Measurements from ENCODE around the gene HS1BP3. TPM values are rescaled to one million over a fixed set of nuclear protein-coding genes. Genes with fewer than 3 reads are reported as not detected.

HS1BP3 gene
- total and polyA plus RNA-seq, 2 of the 13 experiments (the other 11 are each of a cell fraction or from before 2014, with no cell fraction given): 15.2 to 22.0 TPM

DNA sequence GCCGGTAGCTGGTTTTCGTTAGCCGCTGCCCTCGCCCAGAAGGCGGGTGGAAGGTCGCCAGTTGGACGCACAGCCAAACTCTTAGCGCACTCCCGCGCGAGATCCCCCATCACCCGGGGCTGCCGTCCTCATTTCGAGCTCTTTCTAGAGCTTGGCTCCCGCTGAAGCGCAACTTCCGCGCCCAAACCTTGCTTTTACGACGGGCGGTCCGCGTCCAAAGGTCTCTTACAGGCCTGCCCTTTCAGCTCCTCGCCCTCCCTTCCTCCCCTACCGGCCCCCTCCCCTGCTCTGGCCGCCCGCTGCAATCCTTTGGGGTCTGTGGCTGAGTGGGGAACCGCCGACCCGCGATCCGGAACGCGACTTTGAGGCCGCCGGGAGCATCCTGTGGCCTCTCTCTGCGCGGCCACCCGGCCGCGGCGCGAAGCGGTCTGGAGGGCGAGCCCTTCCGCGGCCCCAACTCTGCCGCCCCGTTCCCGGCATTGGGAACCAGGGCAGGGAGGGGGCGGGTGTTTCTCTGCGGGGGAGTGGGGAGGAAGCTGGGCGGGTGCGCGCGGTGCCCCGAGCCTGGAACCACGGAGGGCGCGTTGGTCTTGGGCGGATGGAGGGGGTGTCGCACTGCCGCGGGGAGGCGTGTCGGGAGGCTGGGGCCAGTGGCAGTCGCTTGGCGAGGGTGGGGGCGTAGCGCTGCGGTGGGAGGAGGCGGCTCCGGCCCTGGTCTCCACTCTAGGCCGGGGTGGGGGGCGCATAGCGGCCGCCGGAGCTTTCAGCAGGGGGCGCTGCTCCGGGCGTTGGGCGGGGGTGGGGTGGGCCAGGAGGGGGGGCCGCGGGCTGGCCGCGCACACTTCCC is 15.6 kb upstream of the HS1BP3 start, which contains the start of gene GDF7 (continued):
- no peak for TF ChIP-seq PPARG (CRISPR knock-in tag; conservative IDR thresholded peaks at IDR 0.05)
- TF ChIP-seq BRD4 (CRISPR knock-in tag; IDR thresholded peaks at IDR 0.05): 0 out of 2 replicates have a peak, but pooled peaks have one; percentile 27
- TF ChIP-seq ZNF292 (CRISPR knock-in tag; IDR thresholded peaks at IDR 0.05; ENCODE audit: borderline replicate concordance, low read depth): no peak
- TF ChIP-seq ZSCAN30 (CRISPR knock-in tag; IDR thresholded peaks at IDR 0.05): no peak
- TF ChIP-seq HNRNPK (IDR thresholded peaks at IDR 0.05; ENCODE audit: low read depth, low read length, poor library complexity, severe bottlenecking): peak; percentile 90
- peak; percentile 66; the same call in 1 of the 2 replicates for TF ChIP-seq DNMT1 (CRISPR knock-in tag; IDR thresholded peaks at IDR 0.05)
- TF ChIP-seq SAP130 (CRISPR knock-in tag; IDR thresholded peaks at IDR 0.05; ENCODE audit: low read depth): peak; percentile 40; the same call in 1 of the 2 replicates
- 0 out of 2 replicates have a peak, but pooled peaks have one; percentile 24 for TF ChIP-seq HOXA5 (CRISPR knock-in tag; IDR thresholded peaks at IDR 0.05)
- no peak for TF ChIP-seq ATF7 (IDR thresholded peaks at IDR 0.05)
- no peak for TF ChIP-seq ATF7 (CRISPR knock-in tag; IDR thresholded peaks at IDR 0.05)
- TF ChIP-seq, protein P1, sequence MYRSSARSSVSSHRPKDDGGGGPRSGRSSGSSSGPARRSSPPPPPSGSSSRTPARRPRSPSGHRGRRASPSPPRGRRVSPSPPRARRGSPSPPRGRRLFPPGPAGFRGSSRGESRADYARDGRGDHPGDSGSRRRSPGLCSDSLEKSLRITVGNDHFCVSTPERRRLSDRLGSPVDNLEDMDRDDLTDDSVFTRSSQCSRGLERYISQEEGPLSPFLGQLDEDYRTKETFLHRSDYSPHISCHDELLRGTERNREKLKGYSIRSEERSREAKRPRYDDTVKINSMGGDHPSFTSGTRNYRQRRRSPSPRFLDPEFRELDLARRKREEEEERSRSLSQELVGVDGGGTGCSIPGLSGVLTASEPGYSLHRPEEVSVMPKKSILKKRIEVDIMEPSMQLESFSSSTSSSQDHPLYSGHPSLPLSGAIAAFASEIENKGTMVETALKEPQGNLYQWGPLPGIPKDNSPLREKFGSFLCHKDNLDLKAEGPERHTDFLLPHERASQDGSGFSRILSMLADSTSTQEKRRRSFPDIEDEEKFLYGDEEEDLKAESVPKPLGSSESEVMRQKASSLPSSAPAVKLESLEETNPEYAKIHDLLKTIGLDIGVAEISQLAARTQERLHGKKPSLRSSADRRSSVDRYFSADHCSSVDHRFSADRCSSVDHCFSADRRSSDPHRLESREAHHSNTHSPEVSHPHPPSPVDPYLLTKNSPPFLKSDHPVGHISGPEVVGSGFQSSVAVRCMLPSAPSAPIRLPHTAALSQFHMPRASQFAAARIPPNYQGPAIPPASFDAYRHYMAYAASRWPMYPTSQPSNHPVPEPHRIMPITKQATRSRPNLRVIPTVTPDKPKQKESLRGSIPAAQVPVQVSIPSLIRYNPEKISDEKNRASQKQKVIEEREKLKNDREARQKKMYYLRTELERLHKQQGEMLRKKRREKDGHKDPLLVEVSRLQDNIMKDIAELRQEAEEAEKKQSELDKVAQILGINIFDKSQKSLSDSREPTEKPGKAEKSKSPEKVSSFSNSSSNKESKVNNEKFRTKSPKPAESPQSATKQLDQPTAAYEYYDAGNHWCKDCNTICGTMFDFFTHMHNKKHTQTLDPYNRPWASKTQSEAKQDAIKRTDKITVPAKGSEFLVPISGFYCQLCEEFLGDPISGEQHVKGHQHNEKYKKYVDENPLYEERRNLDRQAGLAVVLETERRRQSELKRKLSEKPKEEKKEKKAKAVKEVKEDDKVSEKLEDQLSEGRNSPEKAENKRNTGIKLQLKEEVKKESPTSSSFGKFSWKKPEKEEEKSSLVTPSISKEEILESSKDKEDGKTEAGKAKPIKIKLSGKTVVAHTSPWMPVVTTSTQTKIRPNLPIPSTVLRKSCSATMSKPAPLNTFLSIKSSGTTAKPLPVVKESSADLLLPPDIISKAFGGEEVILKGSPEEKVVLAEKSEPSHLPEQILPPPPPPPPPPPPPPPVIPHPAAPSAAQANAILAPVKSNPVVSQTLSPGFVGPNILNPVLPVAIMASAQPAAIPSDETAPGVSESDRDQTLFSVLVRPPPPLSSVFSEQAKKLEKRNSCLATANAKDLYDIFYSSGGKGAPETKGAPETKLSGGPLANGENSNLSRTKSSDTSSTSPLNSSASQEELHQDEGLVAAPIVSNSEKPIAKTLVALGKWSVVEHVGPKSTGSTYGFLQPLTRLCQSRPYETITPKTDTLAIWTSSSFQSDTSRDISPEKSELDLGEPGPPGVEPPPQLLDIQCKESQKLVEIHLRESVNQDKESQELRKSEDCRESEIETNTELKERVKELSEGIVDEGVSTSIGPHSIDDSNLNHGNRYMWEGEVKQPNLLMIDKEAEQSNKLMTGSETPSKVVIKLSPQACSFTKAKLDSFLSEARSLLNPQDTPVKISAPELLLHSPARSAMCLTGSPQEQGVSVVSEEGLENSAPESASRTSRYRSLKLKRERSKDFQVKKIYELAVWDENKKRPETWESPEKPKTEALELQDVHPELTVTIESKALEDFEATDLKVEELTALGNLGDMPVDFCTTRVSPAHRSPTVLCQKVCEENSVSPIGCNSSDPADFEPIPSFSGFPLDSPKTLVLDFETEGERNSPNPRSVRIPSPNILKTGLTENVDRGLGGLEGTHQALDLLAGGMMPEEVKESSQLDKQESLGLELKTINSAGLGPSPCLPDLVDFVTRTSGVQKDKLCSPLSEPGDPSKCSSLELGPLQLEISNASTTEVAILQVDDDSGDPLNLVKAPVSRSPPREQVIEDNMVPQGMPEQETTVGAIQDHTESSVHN (CRISPR knock-in tag; IDR thresholded peaks at IDR 0.05): 0 out of 2 replicates have a peak, but pooled peaks have one; percentile 48
- TF ChIP-seq, protein P2, sequence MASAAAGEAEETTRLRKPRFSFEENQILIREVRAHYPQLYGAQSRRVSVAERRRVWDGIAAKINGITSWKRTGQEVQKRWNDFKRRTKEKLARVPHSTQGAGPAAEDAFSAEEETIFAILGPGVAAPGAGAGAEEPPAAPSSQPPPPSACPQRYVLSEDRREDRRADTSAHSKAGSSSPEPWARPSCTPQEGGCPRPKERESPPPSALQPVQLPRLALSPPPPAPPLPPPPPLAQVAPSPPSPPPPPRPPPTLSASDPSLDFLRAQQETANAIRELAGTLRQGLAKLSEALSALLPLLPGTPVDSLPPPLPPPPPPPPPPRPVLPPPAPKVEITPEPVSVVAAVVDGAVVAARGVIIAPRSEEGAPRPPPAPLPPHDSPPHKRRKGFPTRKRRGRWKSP (CRISPR knock-in tag; IDR thresholded peaks at IDR 0.05): peak; percentile 94
- TF ChIP-seq ZFP37 (CRISPR knock-in tag; IDR thresholded peaks at IDR 0.05; ENCODE audit: borderline replicate concordance): no peak
- TF ChIP-seq ZNF749 (CRISPR knock-in tag; IDR thresholded peaks at IDR 0.05; ENCODE audit: borderline replicate concordance): peak; percentile 66; the same call in 1 of the 2 replicates
- peak; percentile 8 for TF ChIP-seq IKZF4 (CRISPR knock-in tag; IDR thresholded peaks at IDR 0.05; ENCODE audit: borderline replicate concordance, low read depth, not compliant biosample characterization)
- TF ChIP-seq, protein P3, sequence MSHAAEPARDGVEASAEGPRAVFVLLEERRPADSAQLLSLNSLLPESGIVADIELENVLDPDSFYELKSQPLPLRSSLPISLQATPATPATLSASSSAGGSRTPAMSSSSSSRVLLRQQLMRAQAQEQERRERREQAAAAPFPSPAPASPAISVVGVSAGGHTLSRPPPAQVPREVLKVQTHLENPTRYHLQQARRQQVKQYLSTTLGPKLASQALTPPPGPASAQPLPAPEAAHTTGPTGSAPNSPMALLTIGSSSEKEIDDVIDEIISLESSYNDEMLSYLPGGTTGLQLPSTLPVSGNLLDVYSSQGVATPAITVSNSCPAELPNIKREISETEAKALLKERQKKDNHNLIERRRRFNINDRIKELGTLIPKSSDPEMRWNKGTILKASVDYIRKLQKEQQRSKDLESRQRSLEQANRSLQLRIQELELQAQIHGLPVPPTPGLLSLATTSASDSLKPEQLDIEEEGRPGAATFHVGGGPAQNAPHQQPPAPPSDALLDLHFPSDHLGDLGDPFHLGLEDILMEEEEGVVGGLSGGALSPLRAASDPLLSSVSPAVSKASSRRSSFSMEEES (CRISPR knock-in tag; IDR thresholded peaks at IDR 0.05): no peak
- peak; percentile 97 for TF ChIP-seq ZNF230 (CRISPR knock-in tag; IDR thresholded peaks at IDR 0.05)
- TF ChIP-seq ZNF225 (CRISPR knock-in tag; IDR thresholded peaks at IDR 0.05): peak; percentile 56; the same call in 1 of the 2 replicates

Data from HepG2 (cell line).